ENCODE measurements around the gene FAM181B. TPM values are rescaled to one million over a fixed set of nuclear protein-coding genes. Genes with fewer than 3 reads are reported as not detected.

FAM181B gene
- total and polyA plus RNA-seq, 2 of the 13 experiments (the other 11 are each of a cell fraction or from before 2014, with no cell fraction given), result not detected

- TF ChIP-seq GMEB1 (CRISPR knock-in tag; IDR thresholded peaks at IDR 0.05; ENCODE audit: borderline replicate concordance) (no peak), TCF7L2 (IDR thresholded peaks at IDR 0.05; ENCODE audit: low read depth, low read length) (no peak), RARA (CRISPR knock-in tag; IDR thresholded peaks at IDR 0.05) (no peak), KDM2A (CRISPR knock-in tag; IDR thresholded peaks at IDR 0.05; ENCODE audit: borderline replicate concordance, low read depth) (no peak), TCF7 (IDR thresholded peaks at IDR 0.05; ENCODE audit: low read depth) (no peak), HOXD1 (CRISPR knock-in tag; IDR thresholded peaks at IDR 0.05) (no peak), ZNF264 (CRISPR knock-in tag; IDR thresholded peaks at IDR 0.05) (no peak), REXO4 (CRISPR knock-in tag; IDR thresholded peaks at IDR 0.05; ENCODE audit: borderline replicate concordance) (no peak)
- TF ChIP-seq, protein P1, sequence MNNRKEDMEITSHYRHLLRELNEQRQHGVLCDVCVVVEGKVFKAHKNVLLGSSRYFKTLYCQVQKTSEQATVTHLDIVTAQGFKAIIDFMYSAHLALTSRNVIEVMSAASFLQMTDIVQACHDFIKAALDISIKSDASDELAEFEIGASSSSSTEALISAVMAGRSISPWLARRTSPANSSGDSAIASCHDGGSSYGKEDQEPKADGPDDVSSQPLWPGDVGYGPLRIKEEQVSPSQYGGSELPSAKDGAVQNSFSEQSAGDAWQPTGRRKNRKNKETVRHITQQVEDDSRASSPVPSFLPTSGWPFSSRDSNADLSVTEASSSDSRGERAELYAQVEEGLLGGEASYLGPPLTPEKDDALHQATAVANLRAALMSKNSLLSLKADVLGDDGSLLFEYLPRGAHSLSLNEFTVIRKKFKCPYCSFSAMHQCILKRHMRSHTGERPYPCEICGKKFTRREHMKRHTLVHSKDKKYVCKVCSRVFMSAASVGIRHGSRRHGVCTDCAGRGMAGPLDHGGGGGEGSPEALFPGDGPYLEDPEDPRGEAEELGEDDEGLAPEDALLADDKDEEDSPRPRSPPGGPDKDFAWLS (CRISPR knock-in tag; IDR thresholded peaks at IDR 0.05; ENCODE audit: borderline replicate concordance), result no peak
- TF ChIP-seq, protein P2, sequence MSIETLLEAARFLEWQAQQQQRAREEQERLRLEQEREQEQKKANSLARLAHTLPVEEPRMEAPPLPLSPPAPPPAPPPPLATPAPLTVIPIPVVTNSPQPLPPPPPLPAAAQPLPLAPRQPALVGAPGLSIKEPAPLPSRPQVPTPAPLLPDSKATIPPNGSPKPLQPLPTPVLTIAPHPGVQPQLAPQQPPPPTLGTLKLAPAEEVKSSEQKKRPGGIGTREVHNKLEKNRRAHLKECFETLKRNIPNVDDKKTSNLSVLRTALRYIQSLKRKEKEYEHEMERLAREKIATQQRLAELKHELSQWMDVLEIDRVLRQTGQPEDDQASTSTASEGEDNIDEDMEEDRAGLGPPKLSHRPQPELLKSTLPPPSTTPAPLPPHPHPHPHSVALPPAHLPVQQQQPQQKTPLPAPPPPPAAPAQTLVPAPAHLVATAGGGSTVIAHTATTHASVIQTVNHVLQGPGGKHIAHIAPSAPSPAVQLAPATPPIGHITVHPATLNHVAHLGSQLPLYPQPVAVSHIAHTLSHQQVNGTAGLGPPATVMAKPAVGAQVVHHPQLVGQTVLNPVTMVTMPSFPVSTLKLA (IDR thresholded peaks at IDR 0.05), result no peak
- TF ChIP-seq, protein P3, sequence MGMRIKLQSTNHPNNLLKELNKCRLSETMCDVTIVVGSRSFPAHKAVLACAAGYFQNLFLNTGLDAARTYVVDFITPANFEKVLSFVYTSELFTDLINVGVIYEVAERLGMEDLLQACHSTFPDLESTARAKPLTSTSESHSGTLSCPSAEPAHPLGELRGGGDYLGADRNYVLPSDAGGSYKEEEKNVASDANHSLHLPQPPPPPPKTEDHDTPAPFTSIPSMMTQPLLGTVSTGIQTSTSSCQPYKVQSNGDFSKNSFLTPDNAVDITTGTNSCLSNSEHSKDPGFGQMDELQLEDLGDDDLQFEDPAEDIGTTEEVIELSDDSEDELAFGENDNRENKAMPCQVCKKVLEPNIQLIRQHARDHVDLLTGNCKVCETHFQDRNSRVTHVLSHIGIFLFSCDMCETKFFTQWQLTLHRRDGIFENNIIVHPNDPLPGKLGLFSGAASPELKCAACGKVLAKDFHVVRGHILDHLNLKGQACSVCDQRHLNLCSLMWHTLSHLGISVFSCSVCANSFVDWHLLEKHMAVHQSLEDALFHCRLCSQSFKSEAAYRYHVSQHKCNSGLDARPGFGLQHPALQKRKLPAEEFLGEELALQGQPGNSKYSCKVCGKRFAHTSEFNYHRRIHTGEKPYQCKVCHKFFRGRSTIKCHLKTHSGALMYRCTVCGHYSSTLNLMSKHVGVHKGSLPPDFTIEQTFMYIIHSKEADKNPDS (CRISPR knock-in tag; IDR thresholded peaks at IDR 0.05), result no peak
- TF ChIP-seq, protein P4, sequence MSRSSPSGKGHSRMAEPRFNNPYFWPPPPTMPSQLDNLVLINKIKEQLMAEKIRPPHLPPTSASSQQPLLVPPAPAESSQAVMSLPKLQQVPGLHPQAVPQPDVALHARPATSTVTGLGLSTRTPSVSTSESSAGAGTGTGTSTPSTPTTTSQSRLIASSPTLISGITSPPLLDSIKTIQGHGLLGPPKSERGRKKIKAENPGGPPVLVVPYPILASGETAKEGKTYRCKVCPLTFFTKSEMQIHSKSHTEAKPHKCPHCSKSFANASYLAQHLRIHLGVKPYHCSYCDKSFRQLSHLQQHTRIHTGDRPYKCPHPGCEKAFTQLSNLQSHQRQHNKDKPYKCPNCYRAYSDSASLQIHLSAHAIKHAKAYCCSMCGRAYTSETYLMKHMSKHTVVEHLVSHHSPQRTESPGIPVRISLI (CRISPR knock-in tag; IDR thresholded peaks at IDR 0.05; ENCODE audit: borderline replicate concordance), result no peak
- TF ChIP-seq, protein P5, sequence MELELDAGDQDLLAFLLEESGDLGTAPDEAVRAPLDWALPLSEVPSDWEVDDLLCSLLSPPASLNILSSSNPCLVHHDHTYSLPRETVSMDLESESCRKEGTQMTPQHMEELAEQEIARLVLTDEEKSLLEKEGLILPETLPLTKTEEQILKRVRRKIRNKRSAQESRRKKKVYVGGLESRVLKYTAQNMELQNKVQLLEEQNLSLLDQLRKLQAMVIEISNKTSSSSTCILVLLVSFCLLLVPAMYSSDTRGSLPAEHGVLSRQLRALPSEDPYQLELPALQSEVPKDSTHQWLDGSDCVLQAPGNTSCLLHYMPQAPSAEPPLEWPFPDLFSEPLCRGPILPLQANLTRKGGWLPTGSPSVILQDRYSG (CRISPR knock-in tag; IDR thresholded peaks at IDR 0.05), result no peak
Measured at GRCh38 chr11:82686211-82686610, 47.5 kb downstream of the FAM181B start (continued).

Measured in HepG2 (cell line).